Stimulated activated CD8-positive, alpha-beta memory T cell treated with anti-CD3 and anti-CD28 coated beads, Interleukin-4, amount 100 ng/mL, for 4 hours (primary cell): ENCODE measurements around the gene HMOX2.
A peak's percentile ranks its signal among the peaks of the same experiment; 100 is the strongest.

Source experiments
- DNase-seq, 2 donors: peaks; one replicate each; pipeline ENCODE4 v3.0.0-alpha.2; 2020; ENCODE audit warnings: low read depth in 2 of 2, low spot score in 1 of 2

The HMOX2 gene, protein sequence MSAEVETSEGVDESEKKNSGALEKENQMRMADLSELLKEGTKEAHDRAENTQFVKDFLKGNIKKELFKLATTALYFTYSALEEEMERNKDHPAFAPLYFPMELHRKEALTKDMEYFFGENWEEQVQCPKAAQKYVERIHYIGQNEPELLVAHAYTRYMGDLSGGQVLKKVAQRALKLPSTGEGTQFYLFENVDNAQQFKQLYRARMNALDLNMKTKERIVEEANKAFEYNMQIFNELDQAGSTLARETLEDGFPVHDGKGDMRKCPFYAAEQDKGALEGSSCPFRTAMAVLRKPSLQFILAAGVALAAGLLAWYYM

DNA sequence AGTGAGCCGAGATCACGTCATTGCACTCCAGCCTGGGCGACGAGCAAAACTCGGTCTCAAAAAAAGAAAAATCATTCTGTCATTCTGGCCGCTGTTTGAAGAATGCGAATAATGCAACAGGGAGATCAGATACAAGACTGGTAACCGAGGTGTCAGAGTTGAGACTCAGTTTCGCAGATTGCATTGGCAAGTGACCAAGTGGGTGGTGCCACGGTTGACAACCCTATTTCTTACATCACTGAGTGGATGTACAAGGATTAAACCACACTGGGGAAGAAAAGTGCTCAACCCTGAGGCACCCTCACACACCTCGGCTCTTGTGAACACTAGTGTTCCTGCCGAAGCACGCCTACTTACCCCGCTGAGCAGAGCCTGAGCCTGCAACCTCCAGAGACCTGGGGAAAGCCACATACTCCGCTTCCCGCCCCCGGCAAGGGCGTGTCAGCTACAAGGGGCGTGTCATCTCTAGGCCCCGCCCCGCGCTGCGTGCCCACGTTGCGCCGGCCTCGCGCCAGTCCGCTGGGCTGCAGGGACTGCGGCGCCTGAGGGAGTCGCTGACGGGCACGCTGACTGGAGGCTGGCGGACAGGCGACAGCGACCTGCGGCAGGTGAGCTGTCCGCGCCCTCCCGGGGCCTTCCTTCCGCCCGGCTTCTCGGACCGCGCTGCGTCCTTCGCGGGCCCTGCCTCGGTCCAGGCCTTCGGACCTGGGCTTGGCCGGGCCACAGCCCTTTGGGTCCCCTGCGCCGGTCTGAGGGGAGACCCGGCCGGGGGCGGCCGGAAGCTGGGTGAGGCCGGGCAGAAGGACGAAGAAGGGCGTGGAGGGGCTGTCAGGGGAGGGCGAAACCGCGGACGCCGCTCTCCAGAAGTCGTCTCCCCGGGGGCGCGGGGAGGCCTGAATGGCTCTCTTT, at the start of gene HMOX2:
HMOX2 (plus strand) TSS at position 519 of the 909 bp plus-strand sequence. CDS start 29,127 bp downstream, outside the sequence.
- peak; percentile 85 to 86 for DNase-seq

DNA sequence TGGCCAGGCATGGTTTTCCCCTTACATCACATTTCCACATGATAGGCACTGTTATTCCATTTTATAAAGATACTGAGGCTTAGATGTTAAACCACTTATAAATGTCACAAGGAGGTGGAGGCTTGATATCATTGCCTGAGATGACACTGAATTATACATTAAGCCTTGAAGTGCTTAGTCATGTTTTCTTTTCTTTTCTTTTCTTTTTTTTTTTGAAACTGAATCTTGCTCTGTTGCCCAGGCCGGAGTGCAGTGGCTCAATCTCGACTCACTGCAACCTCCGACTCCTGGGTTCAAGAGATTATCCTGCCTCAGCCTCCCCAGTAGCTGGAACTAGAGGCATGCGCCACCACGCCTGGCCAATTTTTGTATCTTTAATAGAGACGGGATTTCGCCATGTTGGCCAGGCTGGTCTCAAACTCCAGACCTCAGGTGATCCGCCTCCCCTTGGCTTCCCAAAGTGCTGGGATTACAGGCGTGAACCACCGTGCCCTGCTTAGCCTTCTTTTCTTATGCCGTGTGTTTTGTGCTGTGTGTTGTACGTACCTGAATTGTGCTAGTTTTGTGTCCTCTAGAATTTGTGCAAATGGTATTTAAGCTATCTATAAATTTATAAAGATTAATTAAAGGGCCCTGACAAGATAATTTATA, 49.4 kb upstream of the HMOX2 start:
- no peak for DNase-seq

GRCh38 chr16:4428500-4428899, 47.7 kb upstream of the HMOX2 start:
- no peak for DNase-seq

GRCh38 chr16:4431023-4431422, 45.2 kb upstream of the HMOX2 start:
- DNase-seq: no peak

DNA sequence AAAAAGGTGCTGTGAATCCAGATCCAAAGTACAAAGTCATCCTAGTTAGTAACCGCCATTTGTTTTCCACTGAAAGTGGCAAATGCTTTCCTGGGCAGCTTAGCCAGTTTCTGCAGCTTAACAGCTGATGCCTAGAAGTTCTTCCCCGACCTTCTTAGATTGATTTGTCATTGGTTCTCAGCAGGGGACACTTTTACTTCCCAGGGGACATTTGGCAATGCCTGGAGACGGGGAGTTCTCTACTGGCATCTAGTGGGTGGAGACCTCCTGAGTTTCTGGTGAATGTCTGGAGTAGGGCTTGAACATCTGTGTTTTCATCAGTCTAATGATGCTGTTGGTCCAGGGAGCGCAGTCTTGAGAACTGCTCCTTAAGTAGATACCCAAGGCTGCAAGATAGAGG, 43.0 kb upstream of the HMOX2 start:
- no peak for DNase-seq

- no peak for DNase-seq
Measured at GRCh38 chr16:4433914-4434787, 42.0 kb upstream of the HMOX2 start.

DNA sequence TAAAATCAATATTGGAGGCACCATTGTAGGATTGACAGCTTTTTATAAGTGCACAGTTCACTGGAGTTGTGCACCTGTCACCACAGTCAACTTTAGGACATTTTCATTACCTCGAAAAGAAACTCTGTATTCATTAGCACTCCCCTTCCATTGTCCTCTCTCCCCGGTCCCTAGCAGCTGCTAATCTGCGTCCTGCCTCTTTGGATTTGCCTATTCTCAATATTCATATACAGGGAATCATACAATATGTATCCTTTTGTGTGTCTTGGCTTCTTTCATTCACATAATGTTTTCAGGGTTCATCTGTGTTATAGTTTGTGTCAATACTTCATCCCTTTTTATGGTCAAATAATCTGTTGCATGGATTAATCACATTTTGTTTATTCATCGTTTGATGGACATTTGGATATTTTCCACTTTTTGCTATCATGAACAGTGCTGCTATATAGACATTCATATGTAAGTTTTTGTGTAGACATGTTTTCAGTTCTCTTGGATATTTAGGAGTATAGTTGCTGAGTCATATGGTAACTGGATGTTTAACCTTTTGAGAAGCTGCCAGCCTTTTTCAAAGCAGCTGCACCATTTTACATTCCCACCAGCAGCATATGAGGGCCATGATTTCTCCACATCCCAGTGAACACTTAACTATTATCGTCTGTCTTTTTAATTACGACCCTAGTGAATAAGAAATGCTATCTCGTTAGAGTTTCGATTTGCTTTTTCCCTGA, 40.7 kb upstream of the HMOX2 start:
- DNase-seq: no peak

GRCh38 chr16:4437366-4437765, 38.8 kb upstream of the HMOX2 start:
- no peak for DNase-seq

- no peak for DNase-seq
Measured at GRCh38 chr16:4442371-4442770, 33.8 kb upstream of the HMOX2 start.

DNA sequence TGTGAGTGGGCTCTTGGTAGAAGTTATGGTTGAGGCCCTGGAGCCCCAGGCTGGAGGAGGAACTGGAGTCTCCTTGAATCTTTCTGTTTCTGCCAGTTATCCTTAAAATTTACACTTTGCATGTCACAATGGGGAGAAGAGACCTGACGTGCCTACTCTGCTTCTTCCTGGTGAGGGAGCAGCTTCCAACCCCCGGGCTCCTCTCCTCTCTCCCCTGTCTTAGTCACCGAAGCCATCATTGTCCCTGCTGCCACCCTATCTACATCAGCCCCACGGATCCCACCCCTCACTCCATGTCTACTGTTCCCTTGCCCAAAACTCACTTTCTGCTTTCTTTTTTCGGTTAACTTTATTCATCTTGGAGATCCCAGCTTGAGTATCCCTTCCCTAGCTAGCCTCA, 32.9 kb upstream of the HMOX2 start:
- DNase-seq: no peak

GRCh38 chr16:4443986-4444385, 32.2 kb upstream of the HMOX2 start:
- DNase-seq: no peak

DNA sequence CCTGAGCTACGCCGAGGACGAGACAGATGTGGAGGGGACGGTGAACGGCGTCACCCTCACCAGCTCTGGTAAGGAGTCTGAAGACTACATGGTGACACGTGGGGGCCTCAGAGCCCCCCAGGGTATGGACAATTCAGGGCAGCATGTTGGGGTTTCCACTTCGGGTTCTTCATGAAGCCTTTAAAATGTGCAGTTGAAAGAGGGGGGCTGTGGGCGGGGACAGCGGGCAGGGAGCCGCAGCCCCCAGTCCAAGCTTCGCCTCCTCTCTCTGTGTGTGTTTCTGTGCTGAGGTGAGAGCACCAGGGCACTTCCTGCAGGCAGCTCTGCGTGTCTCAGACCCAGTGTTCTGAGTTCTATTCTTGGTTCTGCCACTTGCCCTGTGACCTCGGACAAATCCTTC, 25.8 kb upstream of the HMOX2 start:
- no peak for DNase-seq

DNA sequence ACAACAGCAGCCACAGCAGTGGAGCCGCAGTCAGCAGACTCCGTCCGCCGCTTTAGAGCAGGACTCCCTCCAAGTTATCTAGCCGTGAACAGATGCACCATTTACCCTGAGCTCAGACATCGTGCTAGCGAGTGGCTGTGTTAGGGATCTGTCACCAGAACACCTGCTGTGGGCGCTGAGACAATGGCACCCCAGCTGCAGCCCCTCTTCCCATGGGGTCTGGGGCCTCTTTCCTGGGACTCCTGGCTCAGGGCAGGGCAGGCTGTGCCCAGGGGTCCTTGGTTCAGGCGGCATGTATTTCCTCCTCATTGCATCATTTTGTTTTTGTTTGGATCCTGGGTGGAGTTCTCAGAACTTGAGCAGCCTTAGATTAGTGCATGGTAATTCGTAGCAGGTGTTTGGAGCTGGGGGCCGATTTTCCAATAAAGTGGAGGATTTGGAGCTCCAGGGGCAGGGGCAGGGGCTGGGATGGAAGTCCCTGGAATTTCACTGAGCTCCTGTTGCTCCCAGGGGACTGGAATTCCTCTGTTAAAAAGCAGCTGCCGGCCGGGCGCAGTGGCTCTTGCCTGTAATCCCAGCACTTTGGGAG, 25.2 kb upstream of the HMOX2 start:
- no peak for DNase-seq

- DNase-seq: no peak
Measured at GRCh38 chr16:4452674-4453073, 23.5 kb upstream of the HMOX2 start.

DNA sequence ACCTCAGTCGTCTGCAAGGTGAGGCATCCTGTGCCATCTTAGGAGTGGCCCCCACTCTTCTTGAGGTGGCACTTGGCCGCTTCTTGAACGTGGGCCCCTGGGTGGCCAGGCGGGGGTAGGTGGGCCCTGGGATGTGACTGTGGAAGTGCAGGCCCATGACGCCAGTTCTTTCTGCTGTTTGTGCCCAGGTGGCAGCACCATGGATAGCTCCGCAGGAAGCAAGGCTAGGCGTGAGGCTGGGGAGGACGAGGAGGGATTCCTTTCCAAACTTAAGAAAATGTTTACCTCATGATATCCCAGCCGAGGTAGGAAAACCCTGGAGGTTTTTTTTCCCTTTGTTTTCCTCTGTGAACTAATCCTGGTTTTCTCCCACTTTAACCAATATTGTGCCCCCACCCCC, 21.6 kb upstream of the HMOX2 start:
- DNase-seq: no peak

DNA sequence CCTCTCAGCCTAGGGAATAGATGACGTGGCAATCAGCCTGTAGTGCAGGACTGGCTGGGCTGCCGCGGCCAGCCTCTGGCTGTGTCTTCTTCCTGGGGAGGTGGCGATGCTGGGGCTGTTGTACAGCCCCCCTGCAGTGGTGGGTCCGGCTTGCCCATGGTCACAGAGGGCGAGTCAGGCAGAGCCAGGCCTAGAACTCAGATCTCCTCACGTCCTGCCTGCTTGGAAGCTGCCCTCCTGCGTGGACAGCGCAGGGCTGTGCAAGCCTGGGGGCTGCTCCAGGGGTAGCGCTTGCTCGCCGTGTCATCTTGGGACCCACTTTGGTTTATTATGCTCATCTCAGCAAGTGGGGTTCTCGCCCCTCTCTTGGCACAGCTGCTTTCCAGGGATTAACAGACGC, 21.1 kb upstream of the HMOX2 start:
- no peak for DNase-seq

GRCh38 chr16:4455951-4456350, 20.2 kb upstream of the HMOX2 start:
- no peak for DNase-seq

DNA sequence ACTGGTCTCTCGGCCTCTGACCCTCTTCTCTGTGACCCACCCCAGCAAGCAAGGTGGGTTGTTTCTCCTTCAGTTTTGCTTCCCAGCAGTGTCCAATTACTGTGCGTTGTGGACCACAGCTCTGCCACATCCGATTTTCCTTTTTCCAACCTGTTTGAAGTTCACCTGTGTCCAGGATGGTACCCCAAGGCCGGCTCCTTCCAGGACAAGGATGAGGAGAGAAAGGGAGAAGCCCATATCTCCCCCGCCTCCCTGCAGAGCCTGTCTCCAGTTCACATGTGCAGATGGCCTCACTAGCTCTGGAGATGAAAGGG, 15.3 kb upstream of the HMOX2 start:
- DNase-seq: no peak

GRCh38 chr16:4461250-4462085, 14.7 kb upstream of the HMOX2 start:
- no peak for DNase-seq
